Stimulated activated CD4-positive, alpha-beta T cell treated with anti-CD3 and anti-CD28 coated beads, TNF-alpha, amount 100 ng/mL, for 48 hours (primary cell): Measurements from ENCODE around the gene TBCB.
"Not testable (repeated sequence)": the region's sequence is repeated elsewhere in the genome, so short reads cannot be mapped to it uniquely, and the experiment has no call there.

Experiments
- DNase-seq, 3 donors: peaks; one replicate each; pipeline ENCODE4 v3.0.0-alpha.2; 2020; ENCODE audit warnings: low read depth in 3 of 3

TBCB gene

GRCh38 chr19:36134867-36135266 is 19.6 kb downstream of the TBCB start:
- not testable (repeated sequence) for DNase-seq

DNA sequence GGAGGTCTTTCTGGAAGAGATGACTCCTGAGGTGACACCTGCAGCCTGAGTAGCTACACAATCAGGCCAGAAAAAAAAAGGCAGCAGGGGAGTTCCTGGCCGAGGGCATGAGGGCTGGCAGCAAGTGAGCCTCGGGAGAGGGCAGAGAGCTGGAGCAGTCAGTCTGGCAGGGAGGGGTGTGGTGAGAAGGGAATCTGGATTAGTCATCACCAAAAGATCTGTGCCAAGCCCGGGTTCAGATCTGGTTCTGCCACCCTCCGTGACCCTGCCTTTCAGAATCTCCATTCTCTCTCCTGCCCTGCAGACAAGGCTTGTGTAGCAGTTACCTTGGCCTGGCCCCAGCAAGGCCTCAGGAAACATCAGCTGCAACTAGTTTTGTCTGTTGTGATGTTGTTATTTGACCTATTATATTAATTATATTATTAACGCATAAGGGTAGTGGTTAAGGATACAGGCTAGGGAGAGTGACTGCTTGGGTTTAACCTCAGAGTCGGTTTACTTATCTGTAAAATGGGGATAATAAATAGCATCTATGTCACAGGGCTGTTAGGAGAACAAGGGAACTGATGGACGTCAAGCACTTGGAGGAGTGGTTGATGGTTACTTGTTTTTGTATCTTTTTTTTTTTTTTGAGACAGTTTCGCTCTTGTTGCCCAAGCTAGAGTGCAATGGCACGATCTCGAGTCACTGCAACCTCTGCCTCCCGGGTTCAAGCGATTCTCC is 21.9 kb downstream of the TBCB start:
- no peak for DNase-seq

DNA sequence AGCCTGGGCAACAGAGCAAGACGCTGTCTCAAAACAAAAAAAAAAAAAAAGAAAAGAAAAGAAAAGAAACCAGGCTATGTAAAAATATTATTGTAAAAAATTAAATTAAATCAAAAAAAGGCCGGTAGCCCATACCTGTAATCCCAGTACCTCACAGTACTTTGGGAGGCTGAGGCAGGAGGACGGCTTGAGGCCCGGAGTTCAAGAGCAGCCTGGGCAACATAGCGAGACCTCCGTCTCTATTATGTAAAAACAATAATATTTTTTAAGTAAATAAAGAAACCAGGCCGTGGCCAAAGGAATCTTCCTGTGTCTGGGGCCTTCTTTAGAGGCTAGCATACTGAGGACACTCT is 23.8 kb downstream of the TBCB start:
- DNase-seq: no peak

- peak; percentile 85 to 93 (median 87) for DNase-seq
These were observed 24.4 kb downstream of the TBCB start, which contains the start of gene CAPNS1 for GRCh38 chr19:36139473-36140303. TSS of gene CAPNS1 (plus strand) at chr19:36140066. CDS start at chr19:36141012, 946 bp downstream.

DNA sequence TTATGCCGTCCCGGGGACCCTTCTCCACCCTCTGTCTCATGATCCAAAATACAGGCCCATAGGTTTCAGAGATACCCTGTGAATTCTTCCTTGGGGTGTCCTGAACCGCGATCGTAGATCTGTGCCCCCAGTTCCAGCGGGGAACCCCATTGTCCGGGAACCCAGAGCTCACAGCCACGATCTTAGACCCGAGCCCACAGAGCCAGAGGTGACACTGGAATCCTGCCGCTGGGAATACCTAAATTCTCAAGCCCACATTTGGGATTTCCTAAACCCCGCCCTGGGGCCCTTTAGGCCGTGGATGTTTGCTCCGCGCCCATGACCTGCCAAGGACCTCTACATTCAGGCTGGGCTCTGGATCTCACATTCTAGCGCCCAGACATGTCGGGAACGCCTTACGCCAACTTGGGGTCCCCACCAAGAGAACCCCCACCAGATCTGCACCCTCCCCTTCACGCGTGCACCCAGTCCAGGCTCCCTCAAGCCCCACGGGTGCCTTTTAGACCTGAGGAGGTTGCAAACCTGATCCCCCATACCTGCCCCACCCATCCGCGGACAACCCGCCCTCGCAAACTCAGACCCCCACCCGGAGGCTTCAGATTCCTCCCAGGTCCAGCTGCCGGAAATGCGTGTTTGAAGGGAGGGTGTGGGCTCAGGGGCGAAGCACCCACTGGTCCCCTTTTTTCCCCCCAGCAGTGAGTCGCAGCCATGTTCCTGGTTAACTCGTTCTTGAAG is 25.2 kb downstream of the TBCB start:
- peak in 1 of 3 donors; percentile 17 for DNase-seq

DNA sequence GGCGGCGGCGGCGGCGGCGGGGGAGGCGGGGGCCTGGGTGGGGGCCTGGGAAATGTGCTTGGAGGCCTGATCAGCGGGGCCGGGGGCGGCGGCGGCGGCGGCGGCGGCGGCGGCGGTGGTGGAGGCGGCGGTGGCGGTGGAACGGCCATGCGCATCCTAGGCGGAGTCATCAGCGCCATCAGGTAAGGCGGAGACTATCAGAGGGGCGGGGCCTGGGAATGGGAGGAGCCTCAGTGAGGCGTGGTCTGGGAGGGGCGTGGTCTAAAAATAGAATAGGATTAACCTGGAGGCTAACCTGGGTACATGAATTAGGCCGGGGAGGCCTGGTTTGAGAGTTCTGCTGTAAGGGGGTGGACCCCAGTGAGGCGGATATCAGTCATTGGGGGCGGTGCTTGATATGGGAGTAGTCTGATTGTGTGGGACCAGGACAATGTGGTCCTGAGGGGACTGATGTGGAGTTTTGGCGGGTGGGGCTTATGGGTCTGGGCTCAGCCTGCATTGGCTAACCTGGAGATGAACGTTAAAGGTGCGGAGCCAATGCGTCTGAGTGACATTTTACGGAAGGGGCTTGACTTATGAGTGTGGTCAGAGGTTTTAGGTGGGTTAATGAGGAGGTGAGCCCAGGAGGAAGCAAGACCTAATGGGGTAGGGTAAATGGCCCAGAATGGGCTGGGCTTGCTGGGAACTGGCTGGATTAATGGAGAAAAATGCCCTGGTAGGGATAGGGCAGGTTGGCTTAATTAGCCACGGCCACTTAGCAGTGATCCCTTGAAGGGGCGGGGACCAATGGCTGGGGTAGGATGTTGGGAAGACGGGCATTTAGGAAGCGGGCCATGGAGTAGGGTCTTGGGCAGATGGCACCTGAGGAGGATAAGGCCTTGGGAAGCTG is 26.0 kb downstream of the TBCB start:
- peak; percentile 86 to 87 (median 87) for DNase-seq

GRCh38 chr19:36142046-36142445 is 26.8 kb downstream of the TBCB start:
- no peak for DNase-seq

DNA sequence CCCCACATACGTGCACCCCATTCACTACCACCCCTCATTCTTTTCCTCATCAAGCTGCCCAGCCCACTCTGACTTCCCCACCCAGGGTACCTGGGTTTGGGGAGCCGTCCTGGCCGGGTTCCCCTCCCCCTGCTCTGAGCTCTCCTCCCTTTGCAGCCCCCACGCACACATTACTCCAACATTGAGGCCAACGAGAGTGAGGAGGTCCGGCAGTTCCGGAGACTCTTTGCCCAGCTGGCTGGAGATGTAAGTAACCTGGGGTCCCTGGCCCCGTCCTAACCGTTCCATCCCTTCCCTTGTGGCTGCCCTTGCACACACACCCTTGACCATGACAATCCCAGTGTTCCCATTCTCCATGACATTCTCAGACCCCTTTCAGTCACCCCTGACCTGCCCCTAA is 27.2 kb downstream of the TBCB start:
- DNase-seq: no peak

GRCh38 chr19:36144624-36145023 is 29.4 kb downstream of the TBCB start:
- DNase-seq: no peak

- DNase-seq: no peak
These were observed 34.6 kb downstream of the TBCB start for GRCh38 chr19:36149673-36150406.

DNA sequence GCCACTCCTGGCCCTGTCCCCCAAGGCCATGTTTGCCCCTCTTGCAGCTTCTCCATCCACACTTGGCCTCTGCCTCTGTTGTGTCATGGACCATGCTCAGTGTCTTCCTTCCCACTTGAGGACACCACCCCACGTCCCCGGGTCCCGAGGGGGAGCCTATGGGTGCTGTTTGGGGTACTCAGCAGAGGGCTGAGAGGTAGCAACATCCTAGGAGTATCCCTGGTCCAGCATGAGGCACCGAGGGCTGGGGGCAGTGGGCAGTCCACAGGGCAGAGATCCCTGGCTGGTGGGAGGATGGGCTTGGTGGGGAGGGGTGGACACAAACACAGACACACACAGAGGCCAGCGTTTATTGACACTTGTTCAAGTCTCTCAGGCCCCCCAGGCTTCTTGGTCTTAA is 35.3 kb downstream of the TBCB start:
- no peak for DNase-seq

- DNase-seq: no peak
These were observed 36.1 kb downstream of the TBCB start for GRCh38 chr19:36151144-36152018.

- DNase-seq: no peak
These were observed 36.7 kb downstream of the TBCB start for GRCh38 chr19:36152019-36152351.

GRCh38 chr19:36152352-36153091 is 37.3 kb downstream of the TBCB start, which contains the start of gene COX7A1:
TSS of gene COX7A1 (minus strand) at chr19:36152447. CDS start at chr19:36152407, 40 bp downstream.
- no peak for DNase-seq

GRCh38 chr19:36153126-36153525 is 37.9 kb downstream of the TBCB start:
- no peak for DNase-seq

DNA sequence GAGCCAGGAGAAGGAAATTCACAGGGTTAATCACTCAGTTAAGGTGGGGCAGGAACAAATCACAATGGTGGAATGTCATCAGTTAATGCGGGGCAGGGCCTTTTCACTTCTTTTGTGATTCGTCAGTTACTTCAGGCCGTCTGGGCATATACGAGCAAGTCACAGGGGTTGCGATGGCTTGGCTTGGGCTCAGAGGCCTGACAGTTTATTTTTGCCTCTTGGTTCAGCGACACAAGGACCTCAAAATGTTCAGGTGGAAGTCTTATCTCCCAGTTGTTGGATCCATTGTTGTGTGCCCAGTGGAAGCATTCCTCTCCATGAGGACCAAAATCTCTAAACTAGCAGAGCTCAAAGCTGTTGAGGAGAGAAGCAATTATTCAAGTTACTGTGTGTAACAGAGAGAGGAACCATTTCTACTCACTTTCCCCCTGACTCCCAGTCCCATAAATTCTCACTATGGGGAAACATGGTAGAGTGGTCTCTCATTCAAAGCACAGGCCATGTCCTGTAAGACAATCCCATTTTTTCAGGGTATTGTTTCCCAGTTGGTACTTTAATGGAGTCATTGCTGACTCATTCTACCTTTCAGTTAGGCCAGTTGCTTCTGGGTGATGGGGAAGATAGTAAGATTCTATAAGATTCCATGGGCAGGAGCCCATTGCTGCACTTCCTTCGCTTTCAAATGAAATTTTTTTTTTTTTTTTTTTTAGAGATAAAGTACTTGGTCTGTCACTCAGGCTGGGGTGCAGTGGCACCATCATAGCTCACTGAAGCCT is 45.7 kb downstream of the TBCB start:
- DNase-seq: no peak

- DNase-seq: no peak
These were observed 48.5 kb downstream of the TBCB start for GRCh38 chr19:36163813-36164212.

GRCh38 chr19:36169084-36169760 is 54.0 kb downstream of the TBCB start:
- DNase-seq: no peak
